Tibial nerve (tissue), 4 donors: ENCODE measurements around the gene IFITM5. TPM values are rescaled to one million over a fixed set of nuclear protein-coding genes. Genes with fewer than 3 reads are reported as not detected.

Source experiments
- DNase-seq, 2 donors: peaks; one replicate each; pipeline ENCODE4 v3.0.0-alpha.2; 2019; ENCODE audit warnings: low spot score in 2 of 2
- H3K27ac ChIP-seq, 4 donors: fragments of 200-600 bp; sonication (generic) in 3 of 4; one replicate each; pipeline ENCODE4 v1.5.1; 2017 to 2019; ENCODE audit warnings: mild to moderate bottlenecking in 1 of 4
- H3K27me3 ChIP-seq, 2 donors: fragments of 200-600 bp; sonication (generic) in 1 of 2; one replicate each; pipeline versions ENCODE4 v1.5.1 to v1.6.0; 2017 to 2019
- H3K36me3 ChIP-seq, 3 donors: fragments of 200-600 bp; sonication (generic); one replicate each; pipeline ENCODE4 v1.5.1; 2018 to 2019
- H3K4me1 ChIP-seq, 4 donors: fragments of 200-600 bp; sonication (generic) in 3 of 4; one replicate each; pipeline ENCODE4 v1.5.1; 2017 to 2019
- H3K4me3 ChIP-seq, 4 donors: fragments of 200-600 bp; sonication (generic) in 3 of 4; one replicate each; pipeline ENCODE4 v1.5.1; 2017 to 2019; ENCODE audit warnings: mild to moderate bottlenecking in 1 of 4, moderate library complexity in 1 of 4
- H3K9me3 ChIP-seq, 4 donors: fragments of 200-600 bp; sonication (generic) in 3 of 4; one replicate each; pipeline ENCODE4 v1.5.1; 2017 to 2019
- CTCF ChIP-seq, 5 experiments: fragments of 200-600 bp in 3 of 5; fragments of 450-650 bp in 2 of 5; sonication (generic) in 3 of 5; IDR thresholded peaks; one replicate each; pipeline ENCODE4 v1.5.1; 2016 to 2019; ENCODE audit warnings: antibody characterized with exemption in 5 of 5, mild to moderate bottlenecking in 3 of 5, moderate library complexity in 2 of 5
- EP300 ChIP-seq, 2 donors: sonication (generic); formaldehyde crosslinking; IDR thresholded peaks; one replicate each; pipeline ENCODE4 v1.6.1; 2017; ENCODE audit warnings: antibody characterized with exemption in 2 of 2, mild to moderate bottlenecking in 1 of 2
- POLR2A ChIP-seq, 2 donors: fragments of 450-650 bp; IDR thresholded peaks; one replicate each; pipeline ENCODE4 v1.6.1; 2017; ENCODE audit warnings: antibody characterized with exemption in 2 of 2, mild to moderate bottlenecking in 2 of 2, moderate library complexity in 2 of 2
- WGBS, 2 donors: methylation state at CpG; one replicate each; pipeline ENCODE4 v1.1.5; 2018; 5-methylcytosine and 5-hydroxymethylcytosine counted together
- total RNA-seq, 4 donors: library from RNA; depleted of rRNA; stranded (reverse); fragments of >200 nt; gene quantifications; one replicate each; pipeline ENCODE4 v1.1.0, GENCODE V29; 2016

The IFITM5 gene
- total RNA-seq, 4 donors from 2014 or later: not detected

- TF ChIP-seq CTCF (IDR thresholded peaks at IDR 0.05) (no peak), EP300 (IDR thresholded peaks at IDR 0.05) (no peak), POLR2A (IDR thresholded peaks at IDR 0.05) (no peak)
- Histone ChIP-seq H3K27ac (no peak overlapping the region), H3K36me3 (peaks cover 0 to 10% (median 0%) of the 10 kb centered on the region in 3 donors), H3K4me3 (no peak overlapping the region), H3K4me1 (no peaks in the 10 kb centered on the region), H3K9me3 (no peaks in the 10 kb centered on the region), H3K27me3 (no peaks in the 10 kb centered on the region)
- 77 to 78% methylated on average over 14 to 15 of the region's 15 CpGs for WGBS, 2 donors
- no peak for DNase-seq
Measured at GRCh38 chr11:257766-258493, 41.4 kb downstream of the IFITM5 start.

DNA sequence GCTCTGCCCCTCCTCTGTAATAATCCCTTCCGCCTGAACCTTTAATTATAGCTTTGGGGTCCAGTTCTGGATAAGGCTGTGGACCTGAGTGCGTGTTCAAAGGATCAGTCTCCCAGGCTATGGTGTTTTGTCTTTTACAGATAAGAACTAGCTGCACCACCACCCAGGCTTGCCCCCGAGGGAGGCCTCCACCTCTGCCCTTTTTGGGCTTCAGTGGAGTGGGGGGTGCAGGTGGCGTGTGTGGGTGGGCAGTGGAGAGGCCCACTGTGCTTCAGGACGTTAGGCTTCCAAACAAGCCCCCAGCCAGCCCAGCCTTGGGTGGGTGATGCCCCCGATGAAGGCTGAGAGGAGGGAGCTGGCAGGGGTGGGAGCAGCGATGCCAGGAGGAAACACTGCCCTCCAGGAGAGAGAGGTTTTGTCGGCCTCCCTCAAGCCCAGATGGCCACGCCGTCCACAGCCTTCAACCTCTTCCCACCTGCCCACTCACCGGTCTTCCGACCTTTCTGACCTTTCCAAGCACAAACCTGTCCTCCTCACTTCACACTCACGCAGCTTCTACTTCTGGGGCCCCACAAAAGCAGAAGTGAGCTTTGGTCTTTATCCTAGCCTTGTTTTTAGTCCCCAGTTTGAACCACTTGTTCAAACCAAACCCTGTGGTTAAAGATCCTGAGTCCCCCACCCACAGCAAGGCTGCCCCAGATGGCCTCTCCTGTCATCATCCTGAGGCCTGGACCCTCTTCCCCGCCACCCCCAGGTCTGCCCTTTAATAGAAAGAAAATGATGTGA, 42.2 kb downstream of the IFITM5 start:
- no peak for DNase-seq
- Histone ChIP-seq H3K4me1 (no peaks in the 10 kb centered on the region), H3K9me3 (no peaks in the 10 kb centered on the region), H3K27ac (no peak overlapping the region), H3K4me3 (no peak overlapping the region), H3K27me3 (no peaks in the 10 kb centered on the region), H3K36me3 (peaks cover 0 to 18% (median 0%) of the 10 kb centered on the region in 3 donors)
- 71 to 78% methylated on average over 14 of the region's 14 CpGs for WGBS, 2 donors
- TF ChIP-seq EP300 (IDR thresholded peaks at IDR 0.05) (no peak), CTCF (IDR thresholded peaks at IDR 0.05) (no peak)

DNA sequence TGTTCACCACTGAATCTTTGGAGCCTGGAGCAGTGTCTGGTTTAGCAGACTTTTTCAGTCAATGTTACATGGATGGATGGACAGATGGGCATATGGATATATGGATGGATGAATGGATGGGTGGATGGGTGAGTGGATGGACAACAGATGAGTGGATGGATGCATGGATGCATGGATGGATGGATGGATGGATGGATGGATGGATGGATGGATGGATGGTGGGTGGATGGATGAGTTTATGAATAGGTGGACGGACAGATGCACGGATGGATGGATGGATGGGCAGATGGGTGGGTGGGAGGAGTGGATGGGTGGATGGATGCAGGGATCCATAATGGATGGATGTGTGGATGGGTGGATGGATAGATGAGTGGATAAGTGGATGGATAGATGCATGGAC, 43.5 kb downstream of the IFITM5 start:
- 93% methylated on average over 2 of the region's 2 CpGs for WGBS, 2 donors
- peaks cover 0 to 3% (median 0%) of the 10 kb centered on the region in 4 donors for H3K4me1 ChIP-seq
- H3K4me3 ChIP-seq: no peak overlapping the region
- H3K36me3 ChIP-seq: peaks cover 0 to 31% (median 8%) of the 10 kb centered on the region in 3 donors
- H3K27ac ChIP-seq: no peak overlapping the region
- TF ChIP-seq CTCF (IDR thresholded peaks at IDR 0.05): no peak
- no peak for TF ChIP-seq POLR2A (IDR thresholded peaks at IDR 0.05)
- TF ChIP-seq EP300 (IDR thresholded peaks at IDR 0.05): no peak
- H3K27me3 ChIP-seq: no peaks in the 10 kb centered on the region
- H3K9me3 ChIP-seq: no peaks in the 10 kb centered on the region
- DNase-seq: no peak

- peaks cover 0 to 9% (median 0%) of the 10 kb centered on the region in 4 donors for H3K4me1 ChIP-seq
- no peak overlapping the region for H3K27ac ChIP-seq
- no peaks in the 10 kb centered on the region for H3K27me3 ChIP-seq
- TF ChIP-seq CTCF (IDR thresholded peaks at IDR 0.05) (no peak), POLR2A (IDR thresholded peaks at IDR 0.05) (no peak), EP300 (IDR thresholded peaks at IDR 0.05) (no peak)
- WGBS, 2 donors: 37 to 46% methylated on average over 3 of the region's 3 CpGs
- DNase-seq: no peak
- no peaks in the 10 kb centered on the region for H3K9me3 ChIP-seq
- H3K36me3 ChIP-seq: peaks cover 0 to 37% (median 8%) of the 10 kb centered on the region in 3 donors
- H3K4me3 ChIP-seq: no peak overlapping the region
Measured at GRCh38 chr11:255176-255575, 44.1 kb downstream of the IFITM5 start.

DNA sequence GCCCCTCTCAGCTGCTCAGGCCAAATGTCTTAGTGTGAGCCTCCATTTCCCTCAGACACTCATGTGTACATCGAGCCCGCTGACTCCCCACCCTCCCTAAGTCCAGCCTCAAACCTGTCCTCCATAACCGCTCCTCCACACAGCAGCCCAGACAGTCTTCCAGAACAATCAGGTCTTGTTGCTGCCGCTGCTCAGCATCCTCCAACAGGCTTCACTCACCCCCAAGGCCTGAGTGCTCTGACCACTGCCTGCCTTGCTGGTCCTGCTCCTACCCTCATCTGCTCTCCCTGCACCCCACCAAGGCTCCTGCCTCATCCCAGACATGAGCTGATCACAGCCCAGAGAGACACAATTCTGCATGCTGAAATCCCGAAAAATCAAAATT, 45.4 kb downstream of the IFITM5 start:
- 72 to 75% methylated on average over 5 of the region's 5 CpGs for WGBS, 2 donors
- no peak for DNase-seq
- TF ChIP-seq POLR2A (IDR thresholded peaks at IDR 0.05): no peak
- TF ChIP-seq EP300 (IDR thresholded peaks at IDR 0.05): no peak
- no peak for TF ChIP-seq CTCF (IDR thresholded peaks at IDR 0.05)
- peaks cover 0 to 50% (median 19%) of the 10 kb centered on the region in 3 donors for H3K36me3 ChIP-seq
- peaks cover 0 to 9% (median 0%) of the 10 kb centered on the region in 4 donors for H3K4me1 ChIP-seq
- H3K9me3 ChIP-seq: no peaks in the 10 kb centered on the region
- no peak overlapping the region for H3K4me3 ChIP-seq
- H3K27ac ChIP-seq: no peak overlapping the region
- no peaks in the 10 kb centered on the region for H3K27me3 ChIP-seq
